ENCODE results near the gene SECTM1. TPM values are rescaled to one million over a fixed set of nuclear protein-coding genes. Genes with fewer than 3 reads are reported as not detected.

The SECTM1 gene
- polyA plus RNA-seq, 2 of the 4 experiments (the other 2 are of a cell fraction): 0.22 to 2.0 TPM

- TF ChIP-seq NFE2L2 (conservative IDR thresholded peaks at IDR 0.05; ENCODE audit: low read length) (no peak), SREBF2 (IDR thresholded peaks at IDR 0.05) (no peak)
These were observed 35.6 kb upstream of the SECTM1 start (continued) for GRCh38 chr17:82369211-82369610.

- ATAC-seq: peak in 1 of 2 experiments; percentile 83; a peak in 3 of 6 replicates
- Histone ChIP-seq H3K9me3 (no peaks in the 10 kb centered on the region), H3K4me2 (no peak overlapping the region), H3K4me1 (peaks cover 8% of the 10 kb centered on the region; the same call in 1 of the 3 replicates), H3K27ac (no peak overlapping the region), H3K4me3 (no peak overlapping the region)
- 87% methylated on average over 14 of the region's 14 CpGs for WGBS (ENCODE audit: missing lambda C conversion rate)
- FAIRE-seq: no peak
- TF ChIP-seq KDM1A (IDR thresholded peaks at IDR 0.05; ENCODE audit: low read depth) (no peak), MAFK (IDR thresholded peaks at IDR 0.05; ENCODE audit: partially characterized antibody) (peak; percentile 26)
- ChIA-PET POLR2A (no interaction called here), CTCF (interaction anchor here (1.4 kb wide), 1 partner anchor 17 kb away, joined by 8 read pairs; no protein-coding TSS in a partner anchor)
- DNase-seq (ENCODE audit: low read depth in 1 of 2, low spot score in 1 of 2): peak in 1 of 2 experiments; percentile 81
These were observed 34.4 kb upstream of the SECTM1 start for GRCh38 chr17:82367724-82368524.

GRCh38 chr17:82366749-82367148 is 33.2 kb upstream of the SECTM1 start:
- DNase-seq (ENCODE audit: low read depth in 1 of 2, low spot score in 1 of 2) (no peak), FAIRE-seq (no peak), ATAC-seq (no peak)
- Histone ChIP-seq H3K4me3 (no peak overlapping the region), H3K4me1 (peaks cover 8% of the 10 kb centered on the region; the same call in 1 of the 3 replicates), H3K9me3 (no peaks in the 10 kb centered on the region), H3K27ac (no peak overlapping the region), H3K4me2 (no peak overlapping the region)
- TF ChIP-seq BCL3 (IDR thresholded peaks at IDR 0.05) (no peak), HES2 (IDR thresholded peaks at IDR 0.05) (no peak), ZC3H11A (IDR thresholded peaks at IDR 0.05) (no peak), EHMT2 (IDR thresholded peaks at IDR 0.05; ENCODE audit: low read depth) (no peak), REST (IDR thresholded peaks at IDR 0.05) (no peak), RNF2 (IDR thresholded peaks at IDR 0.05; ENCODE audit: borderline replicate concordance, low read depth) (no peak), RAD21 (conservative IDR thresholded peaks at IDR 0.05 in 1 of 2, IDR thresholded peaks at IDR 0.05 in 1 of 2) (no peak), NPAS2 (CRISPR knock-in tag; IDR thresholded peaks at IDR 0.05; ENCODE audit: borderline replicate concordance) (no peak), ZFP36 (IDR thresholded peaks at IDR 0.05; ENCODE audit: borderline replicate concordance, partially characterized antibody) (no peak), KDM1A (IDR thresholded peaks at IDR 0.05; ENCODE audit: low read depth) (no peak), KDM5A (IDR thresholded peaks at IDR 0.05) (no peak), FOSB (CRISPR knock-in tag; IDR thresholded peaks at IDR 0.05) (no peak), CHD4 (IDR thresholded peaks at IDR 0.05; ENCODE audit: borderline replicate concordance) (no peak), JUN (IDR thresholded peaks at IDR 0.05) (no peak), PBX3 (IDR thresholded peaks at IDR 0.05) (no peak)
- WGBS (ENCODE audit: missing lambda C conversion rate): 75% methylated on average over 7 of the region's 7 CpGs
- ChIA-PET POLR2A (no interaction called here), CTCF (interaction anchor here (0.7 to 2.7 kb wide), 6 partner anchors 10 to 434 kb away, joined by 4 to 19 read pairs (median 8); no protein-coding TSS in a partner anchor)
